Activated CD8-positive, alpha-beta memory T cell treated with anti-CD3 and anti-CD28 coated beads, Interleukin-2, amount 50 U/mL, for 4 hours (primary cell): ENCODE data around the gene ACTR3.
A peak's percentile ranks its signal among the peaks of the same experiment; 100 is the strongest.
"Not testable (repeated sequence)": the region's sequence is repeated elsewhere in the genome, so short reads cannot be mapped to it uniquely, and the experiment has no call there.

Experiments
- DNase-seq: peaks from one replicate; pipeline ENCODE4 v3.0.0-alpha.2; 2020

The ACTR3 gene

GRCh38 chr2:113889471-113890252 is at the start of gene ACTR3:
Gene ACTR3 (plus strand): TSS chr2:113890089. CDS start chr2:113890280, 191 bp downstream.
- peak; percentile 97 for DNase-seq

GRCh38 chr2:113840518-113840917 is 49.4 kb upstream of the ACTR3 start:
- DNase-seq, result no peak

DNA sequence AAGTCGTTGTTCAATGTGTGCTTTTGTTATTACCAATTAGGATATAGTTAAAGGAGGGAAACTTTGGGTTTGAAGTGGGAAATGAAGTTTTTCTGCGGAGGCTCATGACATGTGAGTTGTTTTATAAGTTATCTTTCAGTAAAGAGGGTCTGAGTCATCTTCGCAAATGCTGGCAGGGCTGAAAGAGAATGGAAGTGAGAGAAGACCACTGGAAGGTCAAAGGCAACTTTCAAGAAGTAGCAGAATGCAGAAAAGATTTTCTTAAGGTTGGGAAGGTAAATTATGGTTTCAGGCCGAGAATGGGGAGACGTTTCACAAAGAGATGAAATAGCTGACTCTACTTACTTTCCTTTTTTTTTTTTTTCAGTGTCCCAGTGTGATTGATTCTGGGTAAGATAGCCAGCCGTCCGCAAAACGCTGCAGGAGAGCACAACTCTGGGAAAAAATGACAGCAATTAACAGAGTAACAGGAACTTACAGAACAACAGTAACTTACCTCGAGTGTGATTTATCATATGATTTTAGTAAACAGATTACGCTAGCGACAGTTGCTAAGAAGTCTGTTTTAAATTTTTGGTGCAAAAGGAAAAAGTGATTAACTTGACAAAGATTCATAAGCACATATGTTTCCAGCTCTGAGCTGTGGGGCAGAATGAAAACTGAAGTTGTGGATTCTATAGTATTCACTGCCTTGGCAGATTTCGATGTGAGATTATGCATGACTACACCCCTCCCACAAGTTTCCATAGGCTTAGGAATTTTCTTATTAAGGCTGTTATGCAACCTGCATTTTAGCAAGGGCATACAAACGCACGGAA is 46.8 kb upstream of the ACTR3 start:
- DNase-seq, result no peak

GRCh38 chr2:113843737-113844050 is 46.2 kb upstream of the ACTR3 start:
- DNase-seq, result not testable (repeated sequence)

- no peak for DNase-seq
These were observed 44.6 kb upstream of the ACTR3 start for GRCh38 chr2:113845261-113845660.

DNA sequence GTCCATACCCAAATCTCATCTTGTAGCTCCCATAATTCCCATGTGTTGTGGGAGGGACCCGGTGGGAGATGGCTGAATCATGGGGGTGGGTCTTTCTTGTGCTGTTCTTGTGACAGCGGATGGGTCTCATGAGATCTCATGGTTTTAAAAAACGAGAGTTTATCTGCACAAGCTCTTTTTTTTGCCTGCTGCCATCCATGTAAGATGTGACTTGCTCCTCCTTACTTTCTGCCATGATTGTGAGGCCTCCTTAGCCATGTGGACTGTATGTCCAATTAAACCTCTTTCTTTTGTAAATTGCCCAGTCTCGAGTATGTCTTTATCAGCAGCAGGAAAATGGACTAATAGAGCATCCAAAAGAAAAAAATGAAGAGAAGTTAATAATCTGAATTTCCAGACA is 44.1 kb upstream of the ACTR3 start:
- DNase-seq, result not testable (repeated sequence)

DNA sequence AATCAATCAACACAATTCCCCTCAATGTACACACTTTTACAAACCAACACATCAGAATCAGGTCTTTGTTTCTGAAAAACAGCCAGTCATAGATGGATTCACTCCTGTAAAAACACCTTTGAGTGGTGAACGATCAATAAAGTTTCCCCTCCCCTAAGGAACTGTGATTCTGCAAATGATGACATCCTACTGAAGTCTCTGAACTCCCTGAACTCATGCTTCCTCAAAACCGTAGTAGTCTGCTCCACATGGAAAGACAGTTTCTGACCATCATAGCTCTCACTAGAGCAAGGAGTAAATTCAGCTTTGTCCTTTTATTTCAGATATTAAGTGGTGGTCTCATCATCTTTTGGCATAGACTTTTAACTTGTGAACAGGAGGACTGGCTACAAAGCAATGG is 43.5 kb upstream of the ACTR3 start:
- DNase-seq, result no peak

DNA sequence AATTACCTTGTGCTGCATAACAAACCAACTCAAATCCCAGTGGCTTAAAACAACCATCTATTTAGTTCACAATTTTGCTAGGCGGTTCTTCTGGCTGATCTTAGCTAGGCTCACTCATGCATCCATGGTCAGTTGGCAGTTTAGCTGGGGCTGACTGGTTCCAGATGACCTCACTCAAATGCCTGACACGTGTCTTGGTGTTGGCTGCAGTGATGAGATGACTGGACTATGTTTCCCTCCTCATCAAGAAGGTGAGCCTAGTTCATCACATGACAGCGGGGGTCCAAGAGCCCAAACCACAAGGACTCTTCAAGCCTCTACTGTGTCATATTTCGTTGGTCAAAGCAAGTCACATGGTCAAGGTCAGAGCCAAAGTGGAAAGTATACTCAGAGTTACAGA is 42.7 kb upstream of the ACTR3 start:
- DNase-seq, result no peak

DNA sequence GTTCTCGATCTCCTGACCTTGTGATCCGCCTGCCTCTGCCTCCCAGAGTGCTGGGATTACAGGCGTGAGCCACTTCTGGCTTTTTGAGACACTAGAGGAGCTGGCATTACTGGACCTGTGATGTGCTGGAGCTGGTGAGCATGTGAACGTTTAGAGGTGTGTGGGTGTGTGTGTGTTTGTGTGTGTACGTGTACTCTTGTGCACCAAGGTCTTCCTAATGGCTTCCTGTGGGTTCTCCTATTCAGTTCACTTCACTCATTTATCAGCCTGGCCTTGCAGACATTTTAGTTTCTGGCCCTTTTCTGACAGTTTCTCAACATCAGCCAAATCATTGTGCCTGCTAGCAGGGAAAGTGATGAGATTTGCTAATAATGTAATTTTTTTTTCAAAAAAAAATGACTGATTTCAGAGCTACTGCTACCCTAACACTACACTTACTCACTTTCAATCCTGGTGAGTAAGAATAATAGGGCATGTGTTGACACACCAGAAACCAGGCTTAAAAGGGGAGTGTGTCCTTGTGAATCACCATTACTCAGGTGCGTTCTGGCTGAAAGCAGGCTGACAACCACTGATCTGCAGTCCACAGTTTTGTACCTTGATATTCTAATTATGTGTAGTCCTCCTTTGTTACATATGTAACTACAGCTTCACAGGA is 41.0 kb upstream of the ACTR3 start:
- DNase-seq, result no peak

DNA sequence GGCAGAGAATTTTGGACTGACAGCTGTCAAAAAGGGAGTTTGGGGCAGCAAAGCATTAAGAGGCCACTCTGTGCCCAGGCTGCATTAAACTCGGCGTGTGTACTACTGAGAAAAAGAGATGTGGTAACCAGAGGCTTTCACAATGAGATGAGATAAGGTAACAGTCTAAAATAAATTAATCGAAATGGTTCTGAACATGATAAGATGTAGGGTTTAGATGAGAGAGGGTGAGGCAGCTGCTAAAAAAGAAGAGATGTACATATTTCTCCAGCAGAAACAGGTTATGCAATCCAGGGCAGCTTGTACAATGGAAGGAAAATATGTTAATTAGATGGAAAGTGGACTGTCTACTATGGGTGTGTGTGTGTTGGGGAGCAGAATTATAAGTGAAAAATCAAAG is 39.2 kb upstream of the ACTR3 start:
- no peak for DNase-seq

- no peak for DNase-seq
These were observed 38.2 kb upstream of the ACTR3 start for GRCh38 chr2:113851640-113852039.

DNA sequence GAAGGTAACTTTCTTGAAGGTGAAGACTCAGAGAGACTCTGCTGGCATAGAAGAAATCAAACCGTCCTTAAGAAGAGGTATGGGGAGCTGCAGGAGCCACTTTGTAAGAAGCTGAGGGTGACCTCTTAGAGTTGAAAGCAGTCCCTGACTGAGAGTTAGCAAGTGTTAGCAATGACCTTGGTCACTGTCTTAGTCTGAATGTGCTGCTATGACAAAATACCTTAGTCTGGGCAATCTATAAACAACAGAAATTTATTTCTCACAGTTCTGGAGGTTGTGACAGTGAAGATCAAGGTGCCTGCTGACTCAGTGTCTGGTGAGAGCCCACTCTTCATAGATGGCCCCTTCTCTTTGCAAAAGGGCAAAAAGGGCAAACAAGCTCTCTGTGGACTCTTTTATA is 35.7 kb upstream of the ACTR3 start:
- no peak for DNase-seq

DNA sequence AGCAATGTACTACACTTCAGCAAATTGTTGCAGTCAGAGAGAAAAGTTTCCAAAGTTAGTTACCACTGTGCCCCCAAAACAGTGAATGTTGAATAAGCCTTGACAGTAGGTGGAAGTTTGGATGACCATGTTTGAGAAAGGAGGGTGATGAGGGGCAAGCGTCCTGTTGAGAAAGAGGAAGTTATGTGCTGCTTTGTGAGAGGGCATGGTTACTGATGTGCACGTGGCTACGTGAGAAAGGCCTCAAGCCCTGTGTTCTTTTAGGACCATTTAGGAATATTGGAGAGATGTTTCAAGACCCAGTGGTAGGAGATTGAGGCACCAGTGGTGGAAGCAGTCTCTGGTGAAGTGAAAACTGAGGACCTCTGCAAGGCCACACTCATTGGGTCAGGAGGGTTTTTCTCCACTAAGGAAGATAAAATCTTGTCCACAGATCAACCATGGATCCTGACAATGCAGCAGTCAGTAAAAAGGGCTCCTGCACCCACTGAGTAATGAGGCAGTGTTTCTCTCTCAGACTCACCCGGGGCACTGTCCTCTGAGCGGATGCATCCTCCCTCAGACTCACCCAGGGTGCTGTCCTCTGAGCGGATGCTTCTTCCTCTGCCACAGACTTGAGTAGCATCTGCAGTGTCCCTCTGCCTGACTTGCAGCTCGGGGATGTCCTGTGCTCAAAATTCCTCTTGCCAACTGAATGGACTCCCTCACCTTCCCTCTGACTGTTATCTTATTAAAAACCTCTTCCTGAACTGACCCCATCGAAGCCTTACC is 34.7 kb upstream of the ACTR3 start:
- no peak for DNase-seq

DNA sequence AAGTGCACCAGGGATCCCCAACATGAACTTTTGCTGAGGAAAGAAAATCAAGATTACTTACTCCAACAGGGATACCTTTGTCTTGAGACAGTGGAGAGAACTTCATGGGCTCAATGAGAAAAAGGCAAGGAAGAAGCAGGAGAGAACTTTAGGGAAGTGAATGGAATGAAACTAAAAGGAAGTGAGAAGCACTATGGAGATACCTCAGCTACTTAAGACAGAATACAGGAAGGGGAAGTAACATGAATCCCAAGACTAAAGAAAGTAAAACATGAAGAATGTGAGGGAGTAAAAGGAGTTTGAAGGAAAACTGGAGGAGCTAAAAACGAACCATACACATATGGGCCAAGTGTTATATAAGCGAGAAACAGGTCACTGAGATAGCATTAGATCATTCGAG is 32.4 kb upstream of the ACTR3 start:
- DNase-seq, result no peak

- no peak for DNase-seq
These were observed 31.1 kb upstream of the ACTR3 start for GRCh38 chr2:113858764-113859163.

DNA sequence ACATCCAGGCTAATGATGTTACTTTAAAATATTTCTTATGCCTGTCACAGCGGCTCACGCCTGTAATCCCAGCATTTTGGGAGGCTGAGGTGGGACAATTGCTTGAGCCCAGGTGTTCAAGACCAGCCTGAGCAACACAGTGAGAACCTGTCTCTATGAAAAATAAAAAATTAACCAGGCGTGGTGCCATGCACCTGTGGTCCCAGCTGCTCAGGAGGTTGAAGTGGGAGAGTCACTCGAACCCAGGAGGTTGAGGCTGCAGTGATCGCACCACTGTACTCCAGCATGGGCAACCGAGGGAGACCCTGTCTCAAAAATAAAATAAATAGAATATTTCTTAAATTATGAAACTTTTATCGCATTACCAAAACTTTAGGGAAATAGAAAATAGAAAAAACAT is 28.1 kb upstream of the ACTR3 start:
- DNase-seq, result no peak

- DNase-seq, result no peak
These were observed 26.7 kb upstream of the ACTR3 start for GRCh38 chr2:113863144-113863543.

- DNase-seq, result no peak
These were observed 22.3 kb upstream of the ACTR3 start for GRCh38 chr2:113867571-113867970.

DNA sequence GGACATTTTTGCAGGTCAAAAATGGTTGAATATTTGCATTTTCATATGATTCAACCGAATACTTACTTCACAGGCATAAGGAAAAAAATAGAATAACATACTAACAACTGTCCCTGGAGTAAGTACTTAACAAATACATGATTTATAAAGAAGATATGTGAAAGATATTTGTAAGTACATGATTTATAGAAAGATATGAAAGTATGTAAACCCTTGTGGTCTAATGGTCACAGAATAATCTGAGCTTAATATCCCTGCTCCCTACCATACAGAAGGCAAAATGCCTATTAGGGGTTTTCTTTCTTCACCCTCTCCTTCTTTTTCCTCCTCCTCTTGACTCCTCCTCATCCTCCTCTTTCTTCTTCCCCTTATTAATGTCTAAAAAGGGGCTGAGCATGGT is 20.6 kb upstream of the ACTR3 start:
- DNase-seq, result no peak

GRCh38 chr2:113872201-113872600 is 17.7 kb upstream of the ACTR3 start:
- no peak for DNase-seq

GRCh38 chr2:113873867-113874266 is 16.0 kb upstream of the ACTR3 start:
- DNase-seq, result no peak

GRCh38 chr2:113875135-113875534 is 14.8 kb upstream of the ACTR3 start:
- no peak for DNase-seq
